Brain microvascular endothelial cell (primary cell): ENCODE data around the gene CDKN3.

Experiments
- DNase-seq: peaks from one replicate; pipeline ENCODE4 v3.0.0-alpha.2; 2020
- H3K27ac ChIP-seq: fragments of 250-450 bp; sonication (Bioruptor Pico); 2 replicates; pipeline ENCODE4 v1.5.1; 2020; ENCODE audit warnings: mild to moderate bottlenecking, moderate library complexity
- H3K27me3 ChIP-seq: fragments of 250-450 bp; sonication (Bioruptor Pico); replicated peaks from 2 replicates; pipeline ENCODE4 v1.5.1; 2020; ENCODE audit warnings: mild to moderate bottlenecking
- H3K36me3 ChIP-seq: fragments of 250-450 bp; sonication (Bioruptor Pico); replicated peaks from 2 replicates; pipeline ENCODE4 v1.5.1; 2020; ENCODE audit warnings: mild to moderate bottlenecking
- H3K4me3 ChIP-seq: 2 replicates; pipeline ENCODE4 v1.5.1; 2011; ENCODE audit warnings: low read depth, mild to moderate bottlenecking, control low read depth, low read length, moderate library complexity
- in situ Hi-C: cut with HindIII; loops from 2 replicates; pipeline ENCODE4 v1.10.0; 2017; ENCODE audit warnings: low sequenced_read_pairs, low pct_ligation_motif_present
- TF ChIP-seq, protein P1 (sequence below): IDR thresholded peaks from 2 replicates; pipeline ENCODE4 v1.5.1; 2011; ENCODE audit warnings: low read depth, mild to moderate bottlenecking, moderate library complexity, low read length, control low read depth, inconsistent platforms; ENCODE audit errors: missing control alignments

Gene CDKN3

GRCh38 chr14:54366736-54367735 lies 29.8 kb upstream of the CDKN3 start:
- peak; percentile 63 for DNase-seq
- H3K27me3 ChIP-seq = no peaks in the 10 kb centered on the region
- in situ Hi-C loops = no loop called here

DNA sequence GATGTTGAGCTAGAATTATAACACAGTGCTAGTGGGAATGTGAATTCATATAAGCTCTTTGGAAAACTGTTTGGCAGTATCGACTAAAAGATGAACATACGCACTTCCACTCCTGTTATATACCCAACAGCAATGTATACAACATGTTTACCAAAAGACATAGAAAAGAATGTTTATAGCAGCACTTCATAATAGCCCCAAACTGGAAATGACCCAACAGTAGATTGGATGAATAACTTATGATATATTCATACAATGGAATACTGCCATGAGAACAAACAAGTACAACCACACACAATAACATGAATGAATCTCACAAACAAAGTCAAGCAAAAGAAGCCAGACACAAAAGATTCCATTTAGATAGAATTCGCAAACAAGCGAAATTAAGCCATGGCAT lies 28.5 kb upstream of the CDKN3 start:
- no peaks in the 10 kb centered on the region for H3K27me3 ChIP-seq
- no peaks in the 10 kb centered on the region for H3K36me3 ChIP-seq
- TF ChIP-seq, protein P1, sequence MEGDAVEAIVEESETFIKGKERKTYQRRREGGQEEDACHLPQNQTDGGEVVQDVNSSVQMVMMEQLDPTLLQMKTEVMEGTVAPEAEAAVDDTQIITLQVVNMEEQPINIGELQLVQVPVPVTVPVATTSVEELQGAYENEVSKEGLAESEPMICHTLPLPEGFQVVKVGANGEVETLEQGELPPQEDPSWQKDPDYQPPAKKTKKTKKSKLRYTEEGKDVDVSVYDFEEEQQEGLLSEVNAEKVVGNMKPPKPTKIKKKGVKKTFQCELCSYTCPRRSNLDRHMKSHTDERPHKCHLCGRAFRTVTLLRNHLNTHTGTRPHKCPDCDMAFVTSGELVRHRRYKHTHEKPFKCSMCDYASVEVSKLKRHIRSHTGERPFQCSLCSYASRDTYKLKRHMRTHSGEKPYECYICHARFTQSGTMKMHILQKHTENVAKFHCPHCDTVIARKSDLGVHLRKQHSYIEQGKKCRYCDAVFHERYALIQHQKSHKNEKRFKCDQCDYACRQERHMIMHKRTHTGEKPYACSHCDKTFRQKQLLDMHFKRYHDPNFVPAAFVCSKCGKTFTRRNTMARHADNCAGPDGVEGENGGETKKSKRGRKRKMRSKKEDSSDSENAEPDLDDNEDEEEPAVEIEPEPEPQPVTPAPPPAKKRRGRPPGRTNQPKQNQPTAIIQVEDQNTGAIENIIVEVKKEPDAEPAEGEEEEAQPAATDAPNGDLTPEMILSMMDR = no peak
- no peak overlapping the region for H3K27ac ChIP-seq
- DNase-seq = no peak
- H3K4me3 ChIP-seq = no peak overlapping the region
- in situ Hi-C loops = no loop called here

More at GRCh38 chr14:54366736-54367735, 29.8 kb upstream of the CDKN3 start:
- H3K36me3 ChIP-seq = no peaks in the 10 kb centered on the region
- TF ChIP-seq, protein P1 = peak; percentile 84
- H3K27ac ChIP-seq = no peak overlapping the region
- H3K4me3 ChIP-seq = no peak overlapping the region

GRCh38 chr14:54369343-54369742 lies 27.5 kb upstream of the CDKN3 start:
- TF ChIP-seq, protein P1 = no peak
- no peak overlapping the region for H3K4me3 ChIP-seq
- DNase-seq = no peak
- no peaks in the 10 kb centered on the region for H3K27me3 ChIP-seq
- in situ Hi-C loops = no loop called here
- no peak overlapping the region for H3K27ac ChIP-seq
- no peaks in the 10 kb centered on the region for H3K36me3 ChIP-seq

DNA sequence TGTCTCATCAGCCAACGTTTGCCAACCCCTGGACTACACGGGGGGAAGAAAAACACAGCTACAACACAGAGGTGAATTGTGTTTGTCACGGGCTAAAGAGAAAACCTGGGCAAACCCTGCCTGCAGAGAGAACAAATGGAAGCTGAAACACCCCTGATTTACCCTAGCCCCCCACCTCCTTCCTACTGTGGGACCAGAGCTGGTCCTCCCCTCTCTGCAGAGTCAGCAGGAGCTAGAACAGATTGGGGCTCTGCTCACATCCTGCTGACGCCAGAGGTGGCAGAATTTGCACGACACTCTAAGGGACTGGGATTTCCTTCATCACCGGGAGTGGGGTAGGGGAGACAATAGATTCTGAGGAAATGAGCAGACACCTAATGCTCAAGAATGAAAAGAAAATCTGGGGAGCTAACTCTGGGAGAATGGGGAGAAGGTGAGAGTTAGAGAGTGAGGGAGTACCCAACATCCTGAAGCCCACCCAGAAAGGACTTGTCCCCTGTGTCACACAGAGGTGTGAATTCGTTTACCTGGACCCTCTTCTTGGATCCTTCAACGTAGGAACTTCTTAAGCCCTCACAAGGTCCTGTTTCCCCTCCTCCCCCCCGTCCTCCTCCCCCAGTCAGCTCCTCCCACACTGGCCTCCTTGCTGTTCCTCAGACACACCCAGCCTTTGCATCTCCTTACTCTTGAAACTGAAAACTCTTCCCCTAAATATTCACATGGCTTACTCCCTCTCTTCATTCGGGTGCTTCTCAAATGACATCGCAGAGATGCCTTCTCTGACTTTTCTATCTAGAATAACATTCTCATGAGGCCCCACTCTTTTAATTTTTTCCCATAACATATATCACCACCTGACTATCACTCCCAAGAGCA lies 26.2 kb upstream of the CDKN3 start:
- DNase-seq = no peak
- Histone ChIP-seq H3K36me3 (no peaks in the 10 kb centered on the region), H3K27ac (no peak overlapping the region), H3K27me3 (no peaks in the 10 kb centered on the region), H3K4me3 (no peak overlapping the region)
- TF ChIP-seq, protein P1 = no peak
- in situ Hi-C loops = no loop called here

GRCh38 chr14:54374117-54374884 lies 22.5 kb upstream of the CDKN3 start:
- Histone ChIP-seq H3K27ac (no peak overlapping the region), H3K36me3 (no peaks in the 10 kb centered on the region), H3K27me3 (peaks cover 4% of the 10 kb centered on the region), H3K4me3 (no peak overlapping the region)
- DNase-seq = no peak
- TF ChIP-seq, protein P1 = no peak
- in situ Hi-C loops = no loop called here
